ENCODE results near the gene CPSF4.

Gene CPSF4

DNA sequence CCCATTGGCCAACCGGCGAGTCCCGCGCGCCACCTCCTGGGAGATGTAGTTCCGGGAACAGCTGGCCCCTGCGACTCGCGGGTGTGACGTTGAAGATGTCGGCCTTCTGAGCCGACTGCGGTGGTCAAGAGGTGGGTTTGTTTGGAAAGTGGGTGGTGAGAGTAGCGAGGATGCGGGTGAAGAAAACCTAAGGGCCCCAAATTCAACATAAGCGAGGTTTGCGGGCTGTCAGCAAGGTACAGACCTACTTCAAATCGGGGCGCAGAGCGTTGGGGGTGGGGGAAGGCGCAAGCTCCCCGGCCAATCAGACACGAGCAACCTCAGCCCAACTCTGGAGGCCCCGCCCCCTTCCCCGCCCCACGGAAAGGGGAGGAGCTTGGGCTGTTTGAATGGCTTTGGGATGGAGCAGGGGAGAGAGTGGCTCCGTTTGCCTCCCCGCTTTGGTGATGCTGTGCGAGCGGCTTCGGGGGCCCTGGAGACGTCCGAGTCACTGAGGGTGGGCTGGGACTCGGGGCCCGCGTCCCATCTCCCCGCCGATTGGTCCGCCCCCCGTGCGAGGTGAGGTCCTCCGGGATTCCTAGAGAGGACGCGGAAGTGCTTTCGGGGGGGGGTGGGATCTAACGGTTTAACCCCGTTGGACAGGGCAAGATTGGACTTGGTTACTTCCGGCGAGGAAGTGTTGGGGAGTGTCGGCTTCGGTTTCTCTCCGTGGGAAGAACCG lies 66.0 kb downstream of the CPSF4 start, which contains the start of gene ZKSCAN5:
ZKSCAN5 (plus strand) TSS at position 60 of the 721 bp plus-strand sequence. CDS start 1,383 bp downstream, outside the sequence.
- H3K27ac ChIP-seq, result peak within 1 kb of the TSS; percentile 93
- ChIA-PET POLR2A (ENCODE audit: low non-redundant PET) (interaction anchor here (0.5 to 0.8 kb wide), 6 partner anchors 22 to 104 kb away, joined by 3 to 6 read pairs (median 4); partner anchors contain the start of gene FAM200A), CTCF (no interaction called here)
- DNase-seq (ENCODE audit: low spot score), result peak; percentile 98
- TF ChIP-seq, protein P1, sequence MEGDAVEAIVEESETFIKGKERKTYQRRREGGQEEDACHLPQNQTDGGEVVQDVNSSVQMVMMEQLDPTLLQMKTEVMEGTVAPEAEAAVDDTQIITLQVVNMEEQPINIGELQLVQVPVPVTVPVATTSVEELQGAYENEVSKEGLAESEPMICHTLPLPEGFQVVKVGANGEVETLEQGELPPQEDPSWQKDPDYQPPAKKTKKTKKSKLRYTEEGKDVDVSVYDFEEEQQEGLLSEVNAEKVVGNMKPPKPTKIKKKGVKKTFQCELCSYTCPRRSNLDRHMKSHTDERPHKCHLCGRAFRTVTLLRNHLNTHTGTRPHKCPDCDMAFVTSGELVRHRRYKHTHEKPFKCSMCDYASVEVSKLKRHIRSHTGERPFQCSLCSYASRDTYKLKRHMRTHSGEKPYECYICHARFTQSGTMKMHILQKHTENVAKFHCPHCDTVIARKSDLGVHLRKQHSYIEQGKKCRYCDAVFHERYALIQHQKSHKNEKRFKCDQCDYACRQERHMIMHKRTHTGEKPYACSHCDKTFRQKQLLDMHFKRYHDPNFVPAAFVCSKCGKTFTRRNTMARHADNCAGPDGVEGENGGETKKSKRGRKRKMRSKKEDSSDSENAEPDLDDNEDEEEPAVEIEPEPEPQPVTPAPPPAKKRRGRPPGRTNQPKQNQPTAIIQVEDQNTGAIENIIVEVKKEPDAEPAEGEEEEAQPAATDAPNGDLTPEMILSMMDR (conservative IDR thresholded peaks at IDR 0.05; ENCODE audit: low read depth), result no peak

DNA sequence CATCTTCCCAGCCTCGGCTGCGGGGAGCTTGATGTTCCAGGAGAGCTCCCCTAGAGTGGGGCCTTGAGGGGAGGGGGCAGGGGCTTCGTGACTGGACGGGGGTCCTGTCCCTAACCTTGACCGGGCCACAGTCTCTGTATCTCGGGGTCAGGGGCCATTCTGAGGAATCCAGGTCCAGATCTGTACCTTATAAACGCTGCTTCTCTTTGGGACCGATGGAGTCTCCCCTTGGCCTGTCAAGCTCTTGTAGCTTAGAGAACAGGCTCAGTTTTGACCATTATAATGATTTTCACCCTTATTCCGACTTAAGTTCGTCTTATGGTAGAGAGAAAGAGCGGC lies 66.5 kb downstream of the CPSF4 start:
- H3K27ac ChIP-seq, result peak overlapping the region; percentile 93
- CTCF ChIA-PET, result no interaction called here
- POLR2A ChIA-PET (ENCODE audit: low non-redundant PET), result interaction anchor here (0.5 to 0.7 kb wide), 6 partner anchors 17 to 103 kb away, joined by 3 to 6 read pairs (median 4); no protein-coding TSS in a partner anchor

More for the DNA sequence above, 66.5 kb downstream of the CPSF4 start:
- DNase-seq (ENCODE audit: low spot score), result no peak
- TF ChIP-seq, protein P1 (conservative IDR thresholded peaks at IDR 0.05; ENCODE audit: low read depth), result no peak

All from RWPE1 (cell line).